ENCODE measurements around the gene UBR3.
"Not testable (repeated sequence)": the region's sequence is repeated elsewhere in the genome, so short reads cannot be mapped to it uniquely, and the experiment has no call there.

The UBR3 gene

DNA sequence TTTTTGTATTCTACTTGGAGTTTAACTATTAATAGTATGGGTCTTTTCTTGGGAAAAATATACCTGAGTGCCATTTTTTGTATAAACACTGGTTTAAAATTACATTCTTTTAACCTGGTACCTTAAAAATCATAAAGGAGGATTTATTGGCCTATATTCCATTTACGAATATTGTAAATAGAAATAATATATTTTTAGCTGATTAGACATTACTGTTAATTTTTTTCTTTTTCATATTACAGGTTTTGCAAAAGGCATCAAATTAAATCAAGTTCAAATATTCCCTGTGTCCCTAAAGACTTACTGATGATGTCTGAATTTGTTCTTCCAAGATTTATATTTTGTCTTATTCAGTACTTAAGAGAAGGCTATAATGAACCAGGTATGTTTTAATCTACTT, 44.7 kb downstream of the UBR3 start:
- no peak for DNase-seq

DNA sequence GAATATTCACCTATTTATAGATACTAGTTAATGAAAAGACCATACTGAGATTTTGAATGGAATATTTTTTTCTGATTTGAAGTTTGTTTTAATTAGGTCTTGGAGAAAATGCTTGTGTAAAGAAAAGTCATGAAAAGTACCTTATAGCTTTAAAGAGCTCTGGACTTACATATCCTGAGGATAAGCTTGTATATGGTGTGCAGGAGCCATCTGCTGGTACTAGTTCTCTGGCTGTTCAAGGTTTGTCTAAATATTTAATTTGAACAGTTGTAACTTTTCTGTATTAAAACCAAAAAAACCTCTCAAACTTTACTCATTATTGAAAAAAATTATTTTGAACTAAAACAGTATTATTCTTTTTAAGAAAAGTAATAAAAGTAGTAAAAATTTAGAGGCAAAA, 50.1 kb downstream of the UBR3 start:
- DNase-seq = peak; percentile 14

GRCh38 chr2:169887120-169887519, 59.9 kb downstream of the UBR3 start:
- no peak for DNase-seq

DNA sequence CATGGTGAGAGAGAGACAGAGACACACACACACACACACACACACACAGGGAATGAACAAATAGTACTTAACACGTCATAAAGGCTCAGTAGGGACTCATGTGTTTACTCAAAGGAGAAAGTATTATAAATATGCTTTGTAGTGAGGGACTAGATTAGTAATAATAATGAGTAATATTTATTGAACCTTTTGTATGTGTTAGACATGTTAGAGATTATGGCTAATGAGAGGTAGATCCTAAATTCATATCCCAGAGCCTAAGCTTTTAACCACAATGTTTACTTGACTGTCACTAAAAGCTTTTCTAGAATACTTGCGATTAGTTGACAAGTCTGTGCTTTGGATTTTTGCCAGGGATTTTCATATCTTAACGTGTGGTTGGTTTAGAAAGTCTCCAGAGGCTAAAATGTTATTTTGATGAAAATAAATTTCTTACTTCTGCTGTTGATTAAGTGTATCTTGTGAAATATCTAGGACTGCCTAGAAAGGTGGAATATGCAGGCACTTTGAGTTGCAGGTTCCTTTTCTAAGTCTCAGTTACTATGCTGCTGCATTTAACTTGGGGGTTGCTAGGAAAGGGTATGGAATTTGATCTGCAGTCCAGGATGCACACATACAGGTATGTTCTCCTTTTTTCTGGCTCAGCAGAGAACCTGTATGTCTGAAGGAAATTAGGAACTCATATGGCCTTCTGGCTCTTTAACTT, 64.5 kb downstream of the UBR3 start:
- DNase-seq = peak; percentile 54

DNA sequence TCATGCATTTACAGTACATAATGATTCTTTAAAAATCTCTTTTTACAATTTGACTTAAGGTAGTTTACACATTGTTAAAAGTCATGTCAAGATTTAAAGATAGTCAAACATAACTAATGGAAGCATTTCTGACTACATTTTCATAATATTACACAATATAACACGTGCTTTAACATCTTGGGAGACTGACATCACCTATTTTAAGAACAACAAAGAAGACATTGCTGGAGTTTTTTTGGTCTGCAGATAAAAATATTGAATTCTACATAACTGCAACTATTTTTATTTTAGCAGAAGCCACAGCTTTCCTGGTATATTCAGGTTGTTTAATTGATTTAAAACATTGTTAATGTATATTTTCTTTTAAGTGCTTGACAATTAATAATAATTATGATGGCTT, 65.7 kb downstream of the UBR3 start:
- no peak for DNase-seq

GRCh38 chr2:169895294-169895985, 68.2 kb downstream of the UBR3 start:
- peak; percentile 3 for DNase-seq

DNA sequence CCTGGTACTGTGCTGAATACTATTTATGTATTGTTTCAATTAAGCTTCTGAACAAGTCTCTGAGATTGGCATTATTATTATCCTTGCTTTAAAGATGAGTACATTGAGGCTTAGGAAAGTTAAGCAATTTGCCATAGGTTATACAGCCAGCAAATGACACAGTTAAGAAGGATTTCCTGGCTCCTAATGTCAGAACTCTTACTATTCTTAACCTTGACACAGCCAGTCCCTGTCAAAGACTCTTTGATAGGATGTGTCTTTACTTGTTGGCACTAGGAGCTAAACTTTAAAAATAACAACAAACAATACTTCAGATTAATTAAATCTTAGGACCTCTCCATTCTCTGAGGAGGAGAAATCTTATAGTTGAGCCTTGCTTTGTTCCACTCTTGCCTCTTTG, 70.6 kb downstream of the UBR3 start:
- no peak for DNase-seq

GRCh38 chr2:169900103-169900502, 72.8 kb downstream of the UBR3 start:
- DNase-seq = not testable (repeated sequence)

DNA sequence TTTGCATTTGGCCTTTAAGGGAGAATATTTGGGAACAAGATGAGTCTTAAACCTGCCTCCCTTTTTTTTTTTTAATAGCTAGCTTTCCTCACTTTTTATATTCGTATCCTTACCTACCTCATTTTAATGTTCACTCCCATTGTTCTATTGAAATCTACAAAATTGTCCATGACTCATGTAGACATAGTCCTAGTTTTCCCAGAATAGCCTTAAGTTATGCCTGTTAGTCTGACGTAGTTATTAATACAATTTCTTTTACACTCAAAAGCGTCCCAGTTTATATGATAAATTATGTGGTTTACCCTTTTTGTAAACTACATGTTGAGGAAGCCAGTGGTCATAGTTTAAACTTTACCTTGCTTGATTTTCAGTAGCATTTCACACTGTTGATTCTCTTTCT, 73.4 kb downstream of the UBR3 start:
- no peak for DNase-seq

DNA sequence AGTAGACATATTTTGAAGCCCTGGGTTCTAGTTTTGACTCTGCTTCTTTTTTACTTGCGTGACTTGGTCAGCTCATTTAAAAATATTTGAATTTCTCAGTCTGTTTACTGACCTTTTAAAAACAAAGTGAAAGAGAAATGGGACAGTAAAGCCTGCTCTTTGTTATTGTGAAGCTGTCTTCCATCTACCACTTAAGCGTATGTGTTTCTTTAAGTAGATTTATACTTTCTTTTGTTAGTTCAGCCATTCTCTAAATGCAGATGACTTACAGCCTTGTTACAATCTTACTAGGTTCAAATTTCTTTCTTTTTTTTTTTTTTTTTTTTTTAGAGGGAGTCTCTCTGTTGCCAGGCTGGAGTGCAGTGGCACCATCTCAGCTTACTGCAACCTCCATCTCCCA, 79.5 kb downstream of the UBR3 start:
- no peak for DNase-seq

DNA sequence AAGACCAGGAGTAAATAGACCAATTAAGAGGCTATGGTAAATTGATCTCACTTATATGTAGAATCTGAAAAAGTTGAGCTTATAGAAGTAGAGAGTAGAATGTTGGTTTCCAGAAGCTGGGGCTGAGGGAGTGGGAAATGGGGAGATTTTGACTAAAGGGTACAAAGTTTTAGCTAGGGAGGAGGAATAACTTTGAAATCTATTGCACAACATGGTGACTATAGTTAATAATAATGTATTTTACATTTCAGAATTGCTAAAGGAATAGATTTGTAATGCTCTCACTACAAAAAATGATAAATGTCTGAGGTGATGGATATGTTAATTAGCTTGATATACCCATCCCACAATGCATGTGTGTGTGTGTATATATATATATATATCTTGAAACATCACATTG, 82.1 kb downstream of the UBR3 start:
- no peak for DNase-seq

DNA sequence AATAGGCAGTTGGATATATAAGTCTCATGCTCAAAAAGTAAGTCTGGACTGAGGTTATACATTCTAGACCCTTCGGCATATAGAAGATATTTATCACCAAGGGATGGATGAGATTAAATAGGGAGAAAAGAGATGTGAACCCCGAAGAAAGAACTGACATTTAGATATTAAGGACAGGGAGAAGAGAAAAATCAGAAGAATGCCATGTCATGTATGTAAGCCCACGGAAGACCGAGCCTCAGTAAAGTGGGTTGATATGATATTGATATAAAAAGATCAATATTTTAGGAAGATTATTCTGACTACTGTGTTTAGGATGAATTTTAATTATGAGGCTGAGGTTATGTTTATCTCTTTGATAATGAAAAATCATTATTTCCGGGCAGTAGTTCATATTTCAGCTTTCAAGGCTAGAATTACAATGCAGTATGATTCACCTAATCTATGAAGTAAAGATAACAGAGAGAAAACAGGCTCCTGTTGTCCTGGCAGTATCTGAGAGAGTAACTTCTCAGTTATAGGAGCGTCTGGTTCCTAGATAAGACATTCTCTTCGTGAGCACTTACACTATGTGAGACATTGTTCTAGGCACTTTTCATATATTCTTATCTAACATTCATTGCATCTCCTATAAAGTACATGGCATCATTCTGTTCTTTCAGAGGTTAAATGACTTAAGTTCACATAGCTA, 83.0 kb downstream of the UBR3 start:
- no peak for DNase-seq

DNA sequence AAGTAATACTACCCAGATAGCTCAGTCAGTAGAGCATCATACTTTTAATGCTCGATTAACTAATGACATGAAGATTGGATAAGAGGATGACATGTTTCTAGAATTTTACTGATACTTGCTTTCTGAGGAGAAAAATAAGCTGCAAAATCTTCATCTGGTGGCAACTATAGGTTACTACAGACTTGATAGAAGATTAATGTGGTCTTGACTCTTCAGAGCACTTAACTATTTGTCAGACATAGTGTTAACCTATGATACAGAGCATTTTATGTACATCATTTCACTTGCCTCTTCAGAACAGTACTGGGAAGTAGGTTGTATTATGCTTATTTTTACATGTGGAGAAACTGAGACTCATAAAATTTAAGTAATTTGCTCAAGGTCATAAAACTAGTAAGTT, 83.9 kb downstream of the UBR3 start:
- no peak for DNase-seq

GRCh38 chr2:169916623-169917022, 89.4 kb downstream of the UBR3 start:
- no peak for DNase-seq

DNA sequence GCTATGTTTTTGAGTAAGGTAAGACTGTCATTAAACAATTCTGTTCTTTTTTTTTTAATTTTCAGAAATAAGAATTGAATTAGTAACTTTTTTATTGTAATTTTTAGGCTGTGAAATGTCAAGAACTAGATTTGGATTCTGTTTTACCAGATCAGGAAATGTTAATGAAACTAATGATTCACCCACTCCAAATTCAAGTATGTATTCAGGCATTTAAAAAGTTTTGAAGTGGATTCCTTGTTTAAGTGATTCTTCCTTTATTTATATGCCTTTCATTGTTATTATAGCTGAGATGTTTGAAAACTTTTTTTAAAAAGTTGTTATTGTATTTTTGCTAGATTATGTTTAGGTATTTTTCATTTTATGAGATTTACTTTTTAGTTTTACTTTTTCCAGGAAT, 96.7 kb downstream of the UBR3 start:
- no peak for DNase-seq

GRCh38 chr2:169925968-169926367, 98.7 kb downstream of the UBR3 start:
- no peak for DNase-seq

- peak; percentile 47 for DNase-seq
These were observed 101.2 kb downstream of the UBR3 start for GRCh38 chr2:169928463-169928864.

- peak; percentile 48 for DNase-seq
These were observed 106.0 kb downstream of the UBR3 start for GRCh38 chr2:169933124-169933711.

- DNase-seq = not testable (repeated sequence)
These were observed 109.4 kb downstream of the UBR3 start for GRCh38 chr2:169936652-169937051.

- DNase-seq = no peak
These were observed 118.3 kb downstream of the UBR3 start for GRCh38 chr2:169945515-169945914.

DNA sequence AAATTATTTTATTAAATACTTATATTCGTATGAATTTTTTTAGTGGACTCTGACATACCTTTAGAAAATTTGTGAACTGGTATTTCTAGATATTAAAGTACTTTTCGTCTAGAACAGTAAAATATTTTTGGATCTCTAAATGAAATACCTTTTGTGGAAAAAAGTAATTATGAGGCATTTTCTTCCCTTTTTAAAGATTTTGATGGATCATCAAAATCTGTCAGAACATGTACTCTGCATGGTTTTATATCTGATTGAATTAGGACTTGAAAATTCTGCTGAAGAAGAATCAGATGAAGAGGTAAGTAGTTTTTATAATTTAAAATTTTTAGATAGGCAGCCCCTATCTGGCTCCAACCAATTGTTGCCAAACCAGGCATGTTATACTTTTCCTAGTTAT, 118.8 kb downstream of the UBR3 start:
- no peak for DNase-seq

DNA sequence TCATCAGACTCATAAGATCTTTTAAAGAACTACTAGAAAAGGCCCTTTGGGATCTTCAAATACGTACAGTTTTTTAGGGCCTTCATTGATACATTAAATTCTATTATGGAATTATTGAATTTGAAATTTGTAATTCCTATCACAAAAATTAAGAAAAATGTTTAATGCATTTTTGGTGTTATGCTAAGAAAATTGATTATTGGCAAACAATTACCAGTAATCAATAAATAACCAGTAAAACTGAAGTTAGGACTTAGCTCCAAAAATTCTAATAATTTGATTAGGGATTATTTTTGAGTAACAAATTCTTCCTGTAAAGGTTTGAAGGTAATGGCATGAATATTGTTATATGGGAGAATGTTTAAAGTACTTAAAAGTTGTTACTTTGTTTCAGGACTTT, 119.3 kb downstream of the UBR3 start:
- DNase-seq = no peak

GRCh38 chr2:169955940-169956339, 128.7 kb downstream of the UBR3 start:
- DNase-seq = no peak

DNA sequence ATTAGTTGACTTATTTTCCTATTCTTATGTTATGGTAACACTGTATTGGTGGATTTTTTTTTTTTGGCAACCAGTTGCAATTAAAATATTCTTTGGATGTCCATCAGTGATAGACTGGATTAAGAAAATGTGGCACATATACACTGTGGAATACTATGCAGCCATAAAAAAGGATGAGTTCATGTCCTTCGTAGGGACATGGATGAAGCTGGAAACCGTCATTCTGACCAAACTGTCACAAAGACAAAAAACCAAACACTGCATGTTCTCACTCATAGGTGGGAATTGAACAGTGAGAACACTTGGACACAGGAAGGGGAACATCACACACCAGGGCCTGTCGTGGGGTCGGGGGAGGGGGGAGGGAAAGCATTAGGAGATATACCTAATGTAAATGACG, 130.0 kb downstream of the UBR3 start:
- not testable (repeated sequence) for DNase-seq

Data from NCI-H345 (cell line).